Caco-2 (cell line): Measurements from ENCODE around the gene ADAMTS8. TPM values are rescaled to one million over a fixed set of nuclear protein-coding genes. Genes with fewer than 3 reads are reported as not detected.
A peak's percentile ranks its signal among the peaks of the same experiment; 100 is the strongest.

ENCODE experiments used
- BruUV-seq: library from RNA; stranded (reverse); fragments of 400-500 nt; replicated peaks from 2 replicates; lab custom pipeline; 2021; lab: Mats Ljungman, UMichigan
- CTCF ChIA-PET: fragments of 300-600 bp; sonication (Branson Sonifier 250); formaldehyde crosslinking; loops from one replicate; lab custom pipeline; 2022; ENCODE audit warnings: antibody characterized with exemption; lab: Charles Lee
- POLR2A ChIA-PET: fragments of 300-600 bp; sonication (Branson Sonifier 250); formaldehyde crosslinking; loops from one replicate; lab custom pipeline; 2022; ENCODE audit warnings: antibody characterized with exemption; lab: Charles Lee
- DNase-seq, 2 experiments: peaks; one replicate each; pipeline versions ENCODE4 v3.0.0 to v3.0.0-alpha.2; 2020 to 2022
- H3K27me3 ChIP-seq: replicated peaks from 2 replicates; pipeline ENCODE4 v1.6.0; 2011; ENCODE audit warnings: low read length; ENCODE audit not compliant: control insufficient read depth, insufficient read depth
- H3K36me3 ChIP-seq: 2 replicates; pipeline ENCODE4 v1.5.1; 2011; ENCODE audit warnings: low read length; ENCODE audit not compliant: control insufficient read depth, insufficient read depth
- H3K4me1 ChIP-seq: fragments of 250-450 bp; sonication (Bioruptor Pico); 2 replicates; pipeline ENCODE4 v1.5.1; 2020; ENCODE audit warnings: mild to moderate bottlenecking
- H3K4me3 ChIP-seq: 2 replicates; pipeline ENCODE4 v1.5.1; 2011; ENCODE audit warnings: low read depth, mild to moderate bottlenecking, control low read depth, low read length
- H3K9me3 ChIP-seq: fragments of 250-450 bp; sonication (Bioruptor Pico); 2 replicates; pipeline ENCODE4 v1.5.1; 2020; ENCODE audit warnings: mild to moderate bottlenecking, moderate library complexity
- H3K27ac Mint-ChIP-seq: one replicate; pipeline ENCODE4 v1.8.0; 2022; ENCODE audit warnings: mixed read lengths; ENCODE audit not compliant: unreplicated experiment
- H3K27me3 Mint-ChIP-seq: one replicate; pipeline ENCODE4 v1.8.0; 2022; ENCODE audit warnings: mixed read lengths; ENCODE audit not compliant: insufficient read depth, unreplicated experiment
- H3K36me3 Mint-ChIP-seq: one replicate; pipeline ENCODE4 v1.8.0; 2022; ENCODE audit warnings: mild to moderate bottlenecking, mixed read lengths; ENCODE audit not compliant: insufficient read depth, unreplicated experiment
- H3K4me1 Mint-ChIP-seq: one replicate; pipeline ENCODE4 v1.8.0; 2022; ENCODE audit warnings: low read depth, mixed read lengths; ENCODE audit not compliant: unreplicated experiment
- H3K4me3 Mint-ChIP-seq: one replicate; pipeline ENCODE4 v1.8.0; 2022; ENCODE audit warnings: mild to moderate bottlenecking, moderate library complexity, mixed read lengths; ENCODE audit not compliant: unreplicated experiment
- H3K9me3 Mint-ChIP-seq: one replicate; pipeline ENCODE4 v1.8.0; 2022; ENCODE audit warnings: mixed read lengths; ENCODE audit not compliant: unreplicated experiment
- intact Hi-C: fragments of 100-400 bp; cut with micrococcal nuclease; formaldehyde crosslinking; loops from one replicate; pipeline ENCODE4 v1.10.0; 2022; ENCODE audit not compliant: unreplicated experiment
- total RNA-seq: library from RNA; stranded (reverse); gene quantifications from 2 replicates; pipeline ENCODE4 v1.2.3, GENCODE V29; 2022
- TF ChIP-seq, protein P1 (sequence below), 2 experiments: fragments of 200-600 bp in 1 of 2; IDR thresholded peaks; 1 replicate in 1 of 2; 2 replicates in 1 of 2; pipeline versions ENCODE4 v1.5.1 to v1.8.0; 2011 to 2022; ENCODE audit warnings: antibody characterized with exemption in 1 of 2, control low read depth in 1 of 2, inconsistent platforms in 1 of 2, low read depth in 1 of 2, low read length in 1 of 2, mild to moderate bottlenecking in 1 of 2, moderate library complexity in 1 of 2; ENCODE audit not compliant: insufficient read depth in 1 of 2, severe bottlenecking in 1 of 2, unreplicated experiment in 1 of 2

Gene ADAMTS8
- total RNA-seq, 1 experiment from 2014 or later = not detected

DNA sequence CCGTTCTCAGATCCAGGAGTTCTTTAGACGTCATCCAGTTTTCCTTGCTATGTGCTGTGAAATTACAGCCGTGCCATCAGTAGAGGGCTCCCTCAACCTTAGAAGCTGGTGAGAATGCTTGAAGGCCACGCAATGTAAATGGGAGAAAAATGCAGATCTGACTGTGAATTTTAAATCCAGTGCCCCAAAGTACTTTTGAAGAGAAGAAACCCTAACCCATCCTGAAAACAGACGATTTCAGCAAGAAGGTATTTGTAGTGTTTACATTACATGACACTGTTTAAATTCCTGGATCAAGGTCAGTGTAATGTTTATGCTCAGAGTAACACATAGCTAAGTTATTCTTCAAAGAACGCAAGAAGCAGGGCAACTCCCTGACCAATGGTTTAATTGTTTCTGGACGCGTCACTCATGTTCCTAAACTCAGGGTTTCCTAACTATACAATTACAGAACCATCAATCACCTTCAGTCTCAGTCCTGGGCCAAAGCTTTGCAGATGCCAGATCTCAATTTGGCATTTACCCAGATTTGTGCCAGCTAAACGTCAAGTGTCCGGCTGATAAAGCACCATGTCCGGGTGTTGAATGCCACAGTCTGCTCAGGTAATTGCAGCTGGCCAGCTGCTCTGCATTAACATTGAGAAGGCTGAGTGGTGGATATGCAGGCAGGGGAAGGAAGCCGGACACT is 38.2 kb downstream of the ADAMTS8 start:
- Histone ChIP-seq H3K27me3 (no peaks in the 10 kb centered on the region), H3K4me1 (peaks cover 6% of the 10 kb centered on the region), H3K4me3 (no peak overlapping the region), H3K36me3 (no peaks in the 10 kb centered on the region), H3K9me3 (no peaks in the 10 kb centered on the region)
- Mint-ChIP-seq H3K36me3 (no peaks in the 10 kb centered on the region), H3K9me3 (no peaks in the 10 kb centered on the region), H3K4me3 (no peak overlapping the region), H3K27ac (no peak overlapping the region), H3K27me3 (no peaks in the 10 kb centered on the region), H3K4me1 (peaks cover 15% of the 10 kb centered on the region)
- TF ChIP-seq, protein P1, sequence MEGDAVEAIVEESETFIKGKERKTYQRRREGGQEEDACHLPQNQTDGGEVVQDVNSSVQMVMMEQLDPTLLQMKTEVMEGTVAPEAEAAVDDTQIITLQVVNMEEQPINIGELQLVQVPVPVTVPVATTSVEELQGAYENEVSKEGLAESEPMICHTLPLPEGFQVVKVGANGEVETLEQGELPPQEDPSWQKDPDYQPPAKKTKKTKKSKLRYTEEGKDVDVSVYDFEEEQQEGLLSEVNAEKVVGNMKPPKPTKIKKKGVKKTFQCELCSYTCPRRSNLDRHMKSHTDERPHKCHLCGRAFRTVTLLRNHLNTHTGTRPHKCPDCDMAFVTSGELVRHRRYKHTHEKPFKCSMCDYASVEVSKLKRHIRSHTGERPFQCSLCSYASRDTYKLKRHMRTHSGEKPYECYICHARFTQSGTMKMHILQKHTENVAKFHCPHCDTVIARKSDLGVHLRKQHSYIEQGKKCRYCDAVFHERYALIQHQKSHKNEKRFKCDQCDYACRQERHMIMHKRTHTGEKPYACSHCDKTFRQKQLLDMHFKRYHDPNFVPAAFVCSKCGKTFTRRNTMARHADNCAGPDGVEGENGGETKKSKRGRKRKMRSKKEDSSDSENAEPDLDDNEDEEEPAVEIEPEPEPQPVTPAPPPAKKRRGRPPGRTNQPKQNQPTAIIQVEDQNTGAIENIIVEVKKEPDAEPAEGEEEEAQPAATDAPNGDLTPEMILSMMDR (IDR thresholded peaks at IDR 0.05; ENCODE audit: insufficient read depth in 1 of 2, low read depth in 1 of 2, low read length in 1 of 2, severe bottlenecking in 1 of 2, unreplicated experiment in 1 of 2) = peak in 1 of 2 experiments; percentile 67
- intact Hi-C loops = loop anchor here (1.0 kb wide), 1 partner anchor 41 kb away; no protein-coding TSS in a partner anchor
- no TSS peak for BruUV-seq
- POLR2A ChIA-PET = no interaction called here
- DNase-seq = peak in 1 of 2 experiments; percentile 47
- CTCF ChIA-PET = interaction anchor here (0.8 to 1.5 kb wide), 6 partner anchors 11 to 177 kb away, joined by 3 to 6 read pairs (median 4); no protein-coding TSS in a partner anchor

- Histone ChIP-seq H3K36me3 (no peaks in the 10 kb centered on the region), H3K4me3 (no peak overlapping the region), H3K4me1 (peaks cover 6% of the 10 kb centered on the region), H3K27me3 (no peaks in the 10 kb centered on the region), H3K9me3 (no peaks in the 10 kb centered on the region)
- no peaks in the 10 kb centered on the region for H3K36me3 Mint-ChIP-seq
- intact Hi-C loops = no loop called here
- POLR2A ChIA-PET = no interaction called here
- no peak for DNase-seq
- CTCF ChIA-PET = interaction anchor here (0.8 to 1.5 kb wide), 4 partner anchors 14 to 177 kb away, joined by 3 to 6 read pairs (median 4); no protein-coding TSS in a partner anchor
- peaks cover 15% of the 10 kb centered on the region for H3K4me1 Mint-ChIP-seq
- H3K27ac Mint-ChIP-seq = no peak overlapping the region
- no peak overlapping the region for H3K4me3 Mint-ChIP-seq
- H3K9me3 Mint-ChIP-seq = no peaks in the 10 kb centered on the region
- BruUV-seq = no TSS peak
- TF ChIP-seq, protein P1 (IDR thresholded peaks at IDR 0.05; ENCODE audit: insufficient read depth in 1 of 2, low read depth in 1 of 2, low read length in 1 of 2, severe bottlenecking in 1 of 2, unreplicated experiment in 1 of 2) = no peak
- no peaks in the 10 kb centered on the region for H3K27me3 Mint-ChIP-seq
These were observed 39.0 kb downstream of the ADAMTS8 start for GRCh38 chr11:130389335-130389935.

GRCh38 chr11:130388607-130389205 is 39.7 kb downstream of the ADAMTS8 start:
- H3K27ac Mint-ChIP-seq = no peak overlapping the region
- H3K4me1 ChIP-seq = peaks cover 9% of the 10 kb centered on the region
- H3K4me3 ChIP-seq = no peak overlapping the region
- BruUV-seq = no TSS peak
- CTCF ChIA-PET = no interaction called here
- no peaks in the 10 kb centered on the region for H3K27me3 ChIP-seq
- H3K27me3 Mint-ChIP-seq = no peaks in the 10 kb centered on the region
- peaks cover 18% of the 10 kb centered on the region for H3K4me1 Mint-ChIP-seq
- H3K4me3 Mint-ChIP-seq = no peak overlapping the region
- H3K9me3 ChIP-seq = no peaks in the 10 kb centered on the region
- H3K9me3 Mint-ChIP-seq = no peaks in the 10 kb centered on the region
- no peaks in the 10 kb centered on the region for H3K36me3 Mint-ChIP-seq
- TF ChIP-seq, protein P1 (IDR thresholded peaks at IDR 0.05; ENCODE audit: insufficient read depth in 1 of 2, low read depth in 1 of 2, low read length in 1 of 2, severe bottlenecking in 1 of 2, unreplicated experiment in 1 of 2) = no peak
- no peak for DNase-seq
- intact Hi-C loops = no loop called here
- POLR2A ChIA-PET = no interaction called here
- H3K36me3 ChIP-seq = no peaks in the 10 kb centered on the region
